Transverse colon (tissue), 4 donors: ENCODE results near the gene PPM1K.

Source experiments
- CTCF ChIP-seq, 5 experiments: fragments of 200-600 bp in 3 of 5; fragments of 450-650 bp in 2 of 5; sonication (generic) in 3 of 5; IDR thresholded peaks; 1 replicate in 2 of 5; 2 replicates in 3 of 5; pipeline ENCODE4 v1.5.1; 2016 to 2017; ENCODE audit warnings: antibody characterized with exemption in 5 of 5, inconsistent platforms in 3 of 5, mild to moderate bottlenecking in 2 of 5, moderate library complexity in 1 of 5
- POLR2A ChIP-seq: fragments of 450-650 bp; IDR thresholded peaks from one replicate; pipeline ENCODE4 v1.6.1; 2016; ENCODE audit warnings: antibody characterized with exemption, mild to moderate bottlenecking, moderate library complexity
- POLR2AphosphoS5 ChIP-seq, 3 donors: sonication (generic); formaldehyde crosslinking; IDR thresholded peaks; one replicate each; pipeline ENCODE4 v1.6.1; 2016; ENCODE audit warnings: antibody characterized with exemption in 3 of 3

- TF ChIP-seq CTCF (IDR thresholded peaks at IDR 0.05) = no peak
- TF ChIP-seq POLR2A = no peak
- TF ChIP-seq POLR2AphosphoS5 (IDR thresholded peaks at IDR 0.05) = no peak
These were observed 53.2 kb downstream of the PPM1K start for GRCh38 chr4:88230969-88231771.
